RCC 7860 (cell line): ENCODE data around the gene ASS1.

Experiments
- DNase-seq: peaks from one replicate; pipeline ENCODE4 v3.0.0-alpha.2; 2015; ENCODE audit warnings: low spot score
- FAIRE-seq: peaks from 2 replicates; lab custom pipeline; 2012; peaks lifted over from hg19 to GRCh38; lab: Jason Lieb, UNC

ASS1 gene

GRCh38 chr9:130417602-130418001, 27.2 kb upstream of the ASS1 start:
- FAIRE-seq (no peak), DNase-seq (no peak)

- no peak for FAIRE-seq
- no peak for DNase-seq
Measured at GRCh38 chr9:130418776-130419175, 26.0 kb upstream of the ASS1 start.

- DNase-seq (no peak), FAIRE-seq (no peak)
Measured at GRCh38 chr9:130419521-130420035, 25.2 kb upstream of the ASS1 start.

- FAIRE-seq (no peak), DNase-seq (no peak)
Measured at GRCh38 chr9:130421154-130421801, 23.5 kb upstream of the ASS1 start.

GRCh38 chr9:130421802-130422276, 22.9 kb upstream of the ASS1 start:
- DNase-seq (no peak), FAIRE-seq (no peak)

- FAIRE-seq: no peak
Measured at GRCh38 chr9:130422546-130422945, 22.2 kb upstream of the ASS1 start.

GRCh38 chr9:130423272-130423671, 21.5 kb upstream of the ASS1 start:
- FAIRE-seq: no peak
- no peak for DNase-seq

More at GRCh38 chr9:130422546-130422945, 22.2 kb upstream of the ASS1 start:
- no peak for DNase-seq

GRCh38 chr9:130424595-130425454, 19.9 kb upstream of the ASS1 start:
- FAIRE-seq: no peak
- no peak for DNase-seq

- FAIRE-seq: no peak
- no peak for DNase-seq
Measured at GRCh38 chr9:130425741-130426466, 18.9 kb upstream of the ASS1 start.

GRCh38 chr9:130426467-130426773, 18.3 kb upstream of the ASS1 start:
- FAIRE-seq: no peak
- DNase-seq: no peak

- peak; percentile 71 for DNase-seq
- FAIRE-seq: peak; percentile 23
Measured at GRCh38 chr9:130426883-130427282, 17.9 kb upstream of the ASS1 start.

GRCh38 chr9:130427326-130427725, 17.4 kb upstream of the ASS1 start:
- DNase-seq (no peak), FAIRE-seq (no peak)

GRCh38 chr9:130428086-130428665, 16.6 kb upstream of the ASS1 start:
- no peak for DNase-seq
- no peak for FAIRE-seq

- no peak for FAIRE-seq
- DNase-seq: no peak
Measured at GRCh38 chr9:130429381-130429780, 15.4 kb upstream of the ASS1 start.

GRCh38 chr9:130429831-130430230, 14.9 kb upstream of the ASS1 start:
- FAIRE-seq: no peak

GRCh38 chr9:130430232-130430631, 14.5 kb upstream of the ASS1 start:
- DNase-seq (no peak), FAIRE-seq (no peak)

More at GRCh38 chr9:130429831-130430230, 14.9 kb upstream of the ASS1 start:
- no peak for DNase-seq

- DNase-seq: no peak
- FAIRE-seq: no peak
Measured at GRCh38 chr9:130430734-130431535, 13.8 kb upstream of the ASS1 start.

GRCh38 chr9:130431536-130432303, 13.0 kb upstream of the ASS1 start:
- DNase-seq: no peak
- FAIRE-seq: no peak

GRCh38 chr9:130432362-130432761, 12.4 kb upstream of the ASS1 start:
- no peak for FAIRE-seq

More at GRCh38 chr9:130432362-130432761, 12.4 kb upstream of the ASS1 start:
- no peak for DNase-seq
